Smooth muscle cell (in vitro differentiated cells): ENCODE data around the gene TEX12. TPM values are rescaled to one million over a fixed set of nuclear protein-coding genes. Genes with fewer than 3 reads are reported as not detected.
A peak's percentile ranks its signal among the peaks of the same experiment; 100 is the strongest.

Experiments used
- DNase-seq: peaks from one replicate; lab custom pipeline; 2025; ENCODE audit not compliant: unreplicated experiment; lab: John Stamatoyannopoulos, UW
- H2AFZ ChIP-seq: fragments of 200-600 bp; sonication (generic); 2 replicates; pipeline ENCODE4 v1.6.0; 2016; ENCODE audit warnings: antibody characterized with exemption, low read depth, mild to moderate bottlenecking
- H3F3A ChIP-seq: fragments of 200-600 bp; sonication (generic); 2 replicates; pipeline ENCODE4 v1.6.0; 2017; ENCODE audit warnings: antibody characterized with exemption, low read depth
- H3K27ac ChIP-seq: fragments of 200-600 bp; sonication (generic); 2 replicates; pipeline ENCODE4 v1.5.1; 2016; ENCODE audit warnings: low read depth, mild to moderate bottlenecking
- H3K27me3 ChIP-seq: fragments of 200-600 bp; sonication (generic); 2 replicates; pipeline ENCODE4 v1.6.1; 2016; ENCODE audit warnings: low read depth, mild to moderate bottlenecking
- H3K36me3 ChIP-seq: fragments of 200-600 bp; sonication (generic); 2 replicates; pipeline ENCODE4 v1.5.1; 2016; ENCODE audit warnings: low read depth
- H3K4me1 ChIP-seq: fragments of 200-600 bp; sonication (generic); 2 replicates; pipeline ENCODE4 v1.5.1; 2016; ENCODE audit warnings: low read depth
- H3K4me2 ChIP-seq: fragments of 200-600 bp; sonication (generic); 2 replicates; pipeline ENCODE4 v1.6.0; 2016; ENCODE audit warnings: mild to moderate bottlenecking
- H3K4me3 ChIP-seq: fragments of 200-600 bp; sonication (generic); 2 replicates; pipeline ENCODE4 v1.5.1; 2016; ENCODE audit warnings: mild to moderate bottlenecking
- H3K79me2 ChIP-seq: fragments of 200-600 bp; sonication (generic); 2 replicates; pipeline ENCODE4 v1.6.0; 2016; ENCODE audit warnings: low read depth, mild to moderate bottlenecking
- H3K9ac ChIP-seq: fragments of 200-600 bp; sonication (generic); 2 replicates; pipeline ENCODE4 v1.6.0; 2016; ENCODE audit warnings: low read depth
- H3K9me3 ChIP-seq: fragments of 200-600 bp; sonication (generic); replicated peaks from 2 replicates; pipeline ENCODE4 v1.5.1; 2016; ENCODE audit warnings: low read depth
- H4K20me1 ChIP-seq: fragments of 200-600 bp; sonication (generic); 2 replicates; pipeline ENCODE4 v1.6.0; 2016; ENCODE audit warnings: low read depth
- CTCF ChIP-seq: fragments of 200-600 bp; sonication (generic); IDR thresholded peaks from 2 replicates; pipeline ENCODE4 v1.5.1; 2017; ENCODE audit warnings: borderline replicate concordance, mild to moderate bottlenecking, antibody characterized with exemption; ENCODE audit not compliant: insufficient read depth, poor library complexity, severe bottlenecking
- WGBS: methylation state at CpG from one replicate; pipeline ENCODE4 v1.1.7; 2016; ENCODE audit warnings: low lambda C conversion rate; 5-methylcytosine and 5-hydroxymethylcytosine counted together
- polyA plus RNA-seq: library from polyadenylated mRNA; unstranded; fragments of >200 nt; fragmentation: Nextera tagmentation; extraction: Ambion mirVana; gene quantifications from 2 replicates; pipeline ENCODE4 v1.2.1, GENCODE V29; 2016
- total RNA-seq: library from RNA; depleted of rRNA; stranded (reverse); fragments of >200 nt; gene quantifications from 2 replicates; pipeline ENCODE4 v1.2.3, GENCODE V29; 2014

The TEX12 gene
- total and polyA plus RNA-seq, 2 experiments from 2014 or later: not detected

- DNase-seq: no peak
- Histone ChIP-seq H2AFZ (peak overlapping the region; percentile 3), H3K4me1 (no peaks in the 10 kb centered on the region), H3K9ac (peak overlapping the region; percentile 76), H3K4me2 (peak overlapping the region; percentile 79), H3K9me3 (no peaks in the 10 kb centered on the region), H3K79me2 (no peaks in the 10 kb centered on the region), H3K27ac (peak overlapping the region; percentile 17), H3K36me3 (no peaks in the 10 kb centered on the region), H3K27me3 (no peaks in the 10 kb centered on the region), H4K20me1 (no peaks in the 10 kb centered on the region), H3F3A (no peaks in the 10 kb centered on the region), H3K4me3 (peak overlapping the region; percentile 41)
- no peak for TF ChIP-seq CTCF
- WGBS: 43% methylated on average over 4 of the region's 4 CpGs
These were observed 8.4 kb downstream of the TEX12 start for GRCh38 chr11:112175599-112175952.

GRCh38 chr11:112176077-112176476, 8.9 kb downstream of the TEX12 start:
- 38% methylated on average over 1 of the region's 1 CpG for WGBS
- Histone ChIP-seq H3K9me3 (no peaks in the 10 kb centered on the region), H3K4me2 (no peak overlapping the region), H3K4me3 (peak overlapping the region; percentile 41), H3K79me2 (no peaks in the 10 kb centered on the region), H4K20me1 (no peaks in the 10 kb centered on the region), H3K27me3 (no peaks in the 10 kb centered on the region), H3K4me1 (no peaks in the 10 kb centered on the region), H3K9ac (no peak overlapping the region), H3F3A (no peaks in the 10 kb centered on the region), H3K36me3 (no peaks in the 10 kb centered on the region), H3K27ac (no peak overlapping the region), H2AFZ (no peak overlapping the region)
- DNase-seq: no peak
- TF ChIP-seq CTCF: no peak

- WGBS: 87% methylated on average over 4 of the region's 4 CpGs
- Histone ChIP-seq H4K20me1 (no peaks in the 10 kb centered on the region), H3K36me3 (no peaks in the 10 kb centered on the region), H3K27me3 (no peaks in the 10 kb centered on the region), H3K4me2 (no peak overlapping the region), H3F3A (no peaks in the 10 kb centered on the region), H3K9me3 (no peaks in the 10 kb centered on the region), H3K27ac (no peak overlapping the region), H2AFZ (no peak overlapping the region), H3K4me1 (no peaks in the 10 kb centered on the region), H3K79me2 (no peaks in the 10 kb centered on the region), H3K9ac (no peak overlapping the region), H3K4me3 (peak overlapping the region; percentile 41)
- TF ChIP-seq CTCF: no peak
- no peak for DNase-seq
These were observed 10.4 kb downstream of the TEX12 start for GRCh38 chr11:112177589-112177988.

GRCh38 chr11:112178428-112178827, 11.3 kb downstream of the TEX12 start:
- no peaks in the 10 kb centered on the region for H3K27me3 ChIP-seq
- DNase-seq: no peak
- no peaks in the 10 kb centered on the region for H3F3A ChIP-seq
- no peaks in the 10 kb centered on the region for H3K79me2 ChIP-seq
- H3K4me3 ChIP-seq: peak overlapping the region; percentile 41
- no peaks in the 10 kb centered on the region for H3K36me3 ChIP-seq
- H3K9me3 ChIP-seq: no peaks in the 10 kb centered on the region
- H2AFZ ChIP-seq: no peak overlapping the region
- H3K27ac ChIP-seq: no peak overlapping the region
- no peak overlapping the region for H3K4me2 ChIP-seq
- H4K20me1 ChIP-seq: no peaks in the 10 kb centered on the region
- no peak for TF ChIP-seq CTCF
- WGBS: 94% methylated on average over 1 of the region's 1 CpG
- no peak overlapping the region for H3K9ac ChIP-seq
- no peaks in the 10 kb centered on the region for H3K4me1 ChIP-seq
